MM.1S (cell line): ENCODE measurements around the gene GADD45GIP1.
"Not testable (repeated sequence)": the region's sequence is repeated elsewhere in the genome, so short reads cannot be mapped to it uniquely, and the experiment has no call there.

Experiments used
- DNase-seq: peaks from one replicate; pipeline ENCODE4 v3.0.0-alpha.2; 2015
- H2AFZ ChIP-seq: fragments of 300-600 bp; sonication (generic); 2 replicates; pipeline ENCODE4 v1.6.0; 2016; ENCODE audit warnings: antibody characterized with exemption, low read length
- H3F3A ChIP-seq: fragments of 300-600 bp; sonication (generic); 2 replicates; pipeline ENCODE4 v1.6.1; 2016; ENCODE audit warnings: mild to moderate bottlenecking, antibody characterized with exemption, low read length, moderate library complexity, mixed read lengths; ENCODE audit not compliant: insufficient read depth
- H3K27ac ChIP-seq: fragments of 300-600 bp; sonication (generic); 2 replicates; pipeline ENCODE4 v1.5.1; 2016; ENCODE audit warnings: mild to moderate bottlenecking, low read length
- H3K27me3 ChIP-seq: fragments of 300-600 bp; sonication (generic); replicated peaks from 2 replicates; pipeline ENCODE4 v1.6.0; 2016; ENCODE audit warnings: low read length; ENCODE audit not compliant: insufficient read depth
- H3K36me3 ChIP-seq: fragments of 300-600 bp; sonication (generic); replicated peaks from 2 replicates; pipeline ENCODE4 v1.6.1; 2016; ENCODE audit warnings: mild to moderate bottlenecking, low read length, mixed read lengths; ENCODE audit not compliant: insufficient read depth
- H3K4me1 ChIP-seq: fragments of 300-600 bp; sonication (generic); 2 replicates; pipeline ENCODE4 v1.6.1; 2016; ENCODE audit warnings: low read length, mixed read lengths
- H3K4me2 ChIP-seq: fragments of 300-600 bp; sonication (generic); 2 replicates; pipeline ENCODE4 v1.6.0; 2016; ENCODE audit warnings: low read depth, low read length
- H3K4me3 ChIP-seq: fragments of 300-600 bp; sonication (generic); 2 replicates; pipeline ENCODE4 v1.5.1; 2016; ENCODE audit warnings: low read length, mixed read lengths
- H3K79me2 ChIP-seq: fragments of 300-600 bp; sonication (generic); 2 replicates; pipeline ENCODE4 v1.6.1; 2016; ENCODE audit warnings: mixed run types, low read length, mixed read lengths
- H3K9ac ChIP-seq: fragments of 300-600 bp; sonication (generic); 2 replicates; pipeline ENCODE4 v1.6.1; 2016; ENCODE audit warnings: low read length, mixed read lengths
- H3K9me2 ChIP-seq: fragments of 300-600 bp; sonication (generic); replicated peaks from 2 replicates; pipeline ENCODE4 v1.6.1; 2016; ENCODE audit warnings: mild to moderate bottlenecking, low read length, mixed read lengths; ENCODE audit not compliant: insufficient read depth
- H3K9me3 ChIP-seq: fragments of 300-600 bp; sonication (generic); replicated peaks from 2 replicates; pipeline ENCODE4 v1.6.1; 2016; ENCODE audit warnings: mild to moderate bottlenecking, low read length, mixed read lengths; ENCODE audit not compliant: insufficient read depth
- H4K20me1 ChIP-seq: fragments of 300-600 bp; sonication (generic); 2 replicates; pipeline ENCODE4 v1.6.1; 2016; ENCODE audit warnings: mild to moderate bottlenecking, low read length, moderate library complexity, mixed read lengths; ENCODE audit not compliant: insufficient read depth
- CTCF ChIP-seq: fragments of 300-600 bp; sonication (generic); IDR thresholded peaks from 2 replicates; pipeline ENCODE4 v1.5.1; 2016; ENCODE audit warnings: antibody characterized with exemption, low read length, mixed read lengths
- EZH2 ChIP-seq: fragments of 300-600 bp; sonication (generic); optimal IDR thresholded peaks from 2 replicates; pipeline ENCODE3; 2017; ENCODE audit warnings: low read depth, mild to moderate bottlenecking, antibody characterized with exemption, low read length, mixed read lengths
- EZH2phosphoT487 ChIP-seq: fragments of 300-600 bp; sonication (generic); IDR thresholded peaks from 2 replicates; pipeline ENCODE4 v1.6.1; 2018; ENCODE audit warnings: antibody characterized with exemption, low read length

Gene GADD45GIP1

GRCh38 chr19:12918253-12918652 is 38.8 kb downstream of the GADD45GIP1 start:
- H4K20me1 ChIP-seq, result no peaks in the 10 kb centered on the region
- H3K4me1 ChIP-seq, result peaks cover 17% of the 10 kb centered on the region
- H3K27me3 ChIP-seq, result no peaks in the 10 kb centered on the region
- H3K4me2 ChIP-seq, result no peak overlapping the region
- H3K4me3 ChIP-seq, result no peak overlapping the region
- H3K27ac ChIP-seq, result no peak overlapping the region
- H3K9me2 ChIP-seq, result no peaks in the 10 kb centered on the region
- H3K9ac ChIP-seq, result no peak overlapping the region
- H3K9me3 ChIP-seq, result no peaks in the 10 kb centered on the region
- H3K36me3 ChIP-seq, result peaks cover 2% of the 10 kb centered on the region; the same call in 1 of the 2 replicates
- no peak overlapping the region for H2AFZ ChIP-seq
- DNase-seq, result no peak
- TF ChIP-seq CTCF (no peak), EZH2 (no peak), EZH2phosphoT487 (no peak)
- H3F3A ChIP-seq, result peaks cover 19% of the 10 kb centered on the region
- H3K79me2 ChIP-seq, result no peaks in the 10 kb centered on the region

GRCh38 chr19:12915860-12916259 is 41.2 kb downstream of the GADD45GIP1 start:
- DNase-seq, H3K9me3 ChIP-seq, H3K79me2 ChIP-seq, H3K36me3 ChIP-seq, H3K4me2 ChIP-seq, H3K27me3 ChIP-seq, H4K20me1 ChIP-seq, H3K27ac ChIP-seq, H3K4me3 ChIP-seq, H3K9me2 ChIP-seq, H3K9ac ChIP-seq, H2AFZ ChIP-seq: not testable (repeated sequence)
- Histone ChIP-seq H3K4me1 (peaks cover 30% of the 10 kb centered on the region), H3F3A (peaks cover 20% of the 10 kb centered on the region; the same call in 1 of the 2 replicates)

- no peaks in the 10 kb centered on the region for H3K79me2 ChIP-seq
- no peaks in the 10 kb centered on the region for H3K9me3 ChIP-seq
- H2AFZ ChIP-seq, result peak overlapping the region; percentile 86
- H3K4me3 ChIP-seq, result 0 out of 2 replicates have a peak overlapping the region, but pooled peaks have one; percentile 7
- H3K4me2 ChIP-seq, result peak overlapping the region; percentile 58
- H3K9me2 ChIP-seq, result no peaks in the 10 kb centered on the region
- TF ChIP-seq EZH2, result no peak
- TF ChIP-seq EZH2phosphoT487, result no peak
- TF ChIP-seq CTCF, result no peak
- DNase-seq, result peak; percentile 76
- H3K27me3 ChIP-seq, result no peaks in the 10 kb centered on the region
- H3F3A ChIP-seq, result peaks cover 21% of the 10 kb centered on the region
- peak overlapping the region; percentile 62 for H3K27ac ChIP-seq
- no peaks in the 10 kb centered on the region for H4K20me1 ChIP-seq
- H3K9ac ChIP-seq, result peak overlapping the region; percentile 12; the same call in 1 of the 2 replicates
- peaks cover 32% of the 10 kb centered on the region for H3K4me1 ChIP-seq
- no peaks in the 10 kb centered on the region for H3K36me3 ChIP-seq
Observed at GRCh38 chr19:12913851-12914690, 43.0 kb downstream of the GADD45GIP1 start.

- Histone ChIP-seq H3K4me2 (peak overlapping the region; percentile 26), H3K4me3 (no peak overlapping the region), H4K20me1 (no peaks in the 10 kb centered on the region), H3K9me3 (no peaks in the 10 kb centered on the region), H2AFZ (no peak overlapping the region), H3K9me2 (no peaks in the 10 kb centered on the region), H3K27me3 (no peaks in the 10 kb centered on the region), H3K4me1 (peaks cover 35% of the 10 kb centered on the region), H3K27ac (peak overlapping the region; percentile 38; the same call in 1 of the 2 replicates), H3K36me3 (no peaks in the 10 kb centered on the region), H3F3A (peaks cover 25% of the 10 kb centered on the region), H3K9ac (no peak overlapping the region; the same call in 1 of the 2 replicates), H3K79me2 (no peaks in the 10 kb centered on the region)
- TF ChIP-seq EZH2phosphoT487 (no peak), EZH2 (no peak), CTCF (no peak)
- DNase-seq, result no peak
Observed at GRCh38 chr19:12913011-12913561, 43.9 kb downstream of the GADD45GIP1 start.
